HG02943 (cell line): ENCODE data around the gene ZNF554.
"Not testable (repeated sequence)": the region's sequence is repeated elsewhere in the genome, so short reads cannot be mapped to it uniquely, and the experiment has no call there.

Experiments
- ATAC-seq: cut with Tn5 transposase; IDR thresholded peaks from one replicate; pipeline ENCODE4 v1.9.1; 2021; ENCODE audit warnings: mild to moderate bottlenecking, low read depth, moderate library complexity; ENCODE audit not compliant: unreplicated experiment

ZNF554 gene

GRCh38 chr19:2806736-2807378 is 12.8 kb upstream of the ZNF554 start:
- ATAC-seq, result no peak

GRCh38 chr19:2807379-2808128 is 12.1 kb upstream of the ZNF554 start:
- no peak for ATAC-seq

GRCh38 chr19:2808129-2808941 is 11.3 kb upstream of the ZNF554 start:
- no peak for ATAC-seq

DNA sequence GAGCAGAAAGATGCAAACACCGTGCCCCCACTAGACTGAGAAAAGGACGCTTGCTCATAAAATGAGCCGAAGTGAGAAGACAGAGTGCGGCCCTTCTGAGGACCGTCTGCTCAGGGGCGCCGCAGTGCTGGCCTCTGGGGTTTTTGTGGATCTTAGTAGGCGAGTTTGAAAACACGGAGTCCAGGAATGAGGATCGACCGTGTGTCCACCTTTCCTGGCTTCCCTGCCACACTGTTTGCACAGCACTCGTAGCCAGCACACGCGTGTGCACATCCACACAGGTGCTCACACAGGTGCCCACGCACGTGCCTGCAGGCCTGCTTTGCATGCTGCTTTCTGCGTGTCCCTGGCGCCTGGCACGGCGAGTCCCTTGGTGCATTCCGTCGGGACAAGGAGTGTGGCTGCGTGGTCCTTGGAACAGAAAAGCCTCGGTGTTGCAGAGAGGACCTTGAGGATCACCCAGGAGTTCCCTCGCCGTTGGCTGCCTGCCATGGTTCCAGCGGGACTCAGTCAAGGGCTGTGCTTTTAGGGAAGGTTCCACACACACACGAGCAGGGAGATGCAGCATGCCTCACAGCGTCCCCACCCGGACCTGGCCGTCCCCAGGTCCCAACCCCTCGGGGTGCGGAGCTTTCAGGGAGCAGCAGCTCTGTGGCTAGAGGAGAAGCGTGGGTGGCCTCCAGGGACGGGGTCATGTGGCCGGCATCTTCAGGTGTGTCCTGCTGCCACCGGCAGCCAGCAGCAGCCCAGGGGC is 10.1 kb upstream of the ZNF554 start:
- no peak for ATAC-seq

GRCh38 chr19:2810141-2811091 is 9.3 kb upstream of the ZNF554 start:
- no peak for ATAC-seq

DNA sequence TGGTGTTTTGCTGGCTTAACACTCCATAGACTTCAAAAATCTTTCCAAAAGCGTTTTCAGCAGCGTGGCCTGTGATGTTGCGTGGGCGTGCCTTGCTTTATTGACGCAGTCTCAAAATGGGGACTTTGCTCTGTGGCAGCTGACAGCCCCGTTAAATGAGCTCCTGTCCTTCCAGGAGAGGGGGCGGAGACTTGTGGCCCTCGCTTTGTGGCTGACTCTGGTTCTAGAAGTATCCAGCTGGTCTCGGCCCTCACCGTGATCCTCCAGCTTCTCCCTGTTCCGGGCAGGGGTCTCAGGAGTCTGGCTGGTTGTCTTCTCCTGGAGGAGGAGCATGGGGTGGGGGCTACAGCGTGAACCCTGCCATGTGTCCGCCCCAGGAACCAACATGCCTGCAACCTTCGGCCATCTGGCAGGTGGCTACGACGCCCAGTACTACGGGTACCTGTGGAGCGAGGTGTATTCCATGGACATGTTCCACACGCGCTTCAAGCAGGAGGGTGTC is 8.4 kb upstream of the ZNF554 start:
- no peak for ATAC-seq

DNA sequence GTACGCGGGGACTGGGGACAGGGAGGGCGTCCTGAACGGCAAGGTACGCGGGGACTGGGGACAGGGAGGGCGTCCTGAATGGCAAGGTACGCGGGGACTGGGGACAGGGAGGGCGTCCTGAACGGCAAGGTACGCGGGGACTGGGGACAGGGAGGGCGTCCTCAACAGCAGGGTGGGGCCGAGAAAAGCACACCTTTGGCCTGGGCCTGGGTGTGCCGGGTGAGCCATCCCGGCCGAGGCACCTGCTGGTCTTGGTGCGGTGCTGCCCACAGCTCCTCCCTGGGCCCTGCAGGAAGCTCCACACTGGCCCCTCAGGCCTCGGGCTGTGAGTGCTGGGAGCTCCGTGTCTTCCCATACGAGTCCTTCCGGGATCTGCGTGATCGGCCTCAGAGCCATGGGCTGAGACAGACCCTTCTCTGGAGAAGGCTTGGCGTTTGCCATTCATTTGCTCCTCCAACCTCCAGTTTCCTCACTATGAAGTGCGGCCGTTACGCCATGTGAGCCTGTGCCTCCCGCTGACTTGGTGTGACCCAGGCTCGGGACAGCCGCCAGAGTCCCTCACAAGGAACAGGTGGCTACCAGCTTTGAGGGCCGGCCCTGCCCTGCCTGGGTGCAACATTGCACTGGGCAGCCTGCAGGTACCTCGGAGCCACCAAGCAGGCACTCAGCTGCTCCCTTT is 7.8 kb upstream of the ZNF554 start:
- ATAC-seq, result no peak

DNA sequence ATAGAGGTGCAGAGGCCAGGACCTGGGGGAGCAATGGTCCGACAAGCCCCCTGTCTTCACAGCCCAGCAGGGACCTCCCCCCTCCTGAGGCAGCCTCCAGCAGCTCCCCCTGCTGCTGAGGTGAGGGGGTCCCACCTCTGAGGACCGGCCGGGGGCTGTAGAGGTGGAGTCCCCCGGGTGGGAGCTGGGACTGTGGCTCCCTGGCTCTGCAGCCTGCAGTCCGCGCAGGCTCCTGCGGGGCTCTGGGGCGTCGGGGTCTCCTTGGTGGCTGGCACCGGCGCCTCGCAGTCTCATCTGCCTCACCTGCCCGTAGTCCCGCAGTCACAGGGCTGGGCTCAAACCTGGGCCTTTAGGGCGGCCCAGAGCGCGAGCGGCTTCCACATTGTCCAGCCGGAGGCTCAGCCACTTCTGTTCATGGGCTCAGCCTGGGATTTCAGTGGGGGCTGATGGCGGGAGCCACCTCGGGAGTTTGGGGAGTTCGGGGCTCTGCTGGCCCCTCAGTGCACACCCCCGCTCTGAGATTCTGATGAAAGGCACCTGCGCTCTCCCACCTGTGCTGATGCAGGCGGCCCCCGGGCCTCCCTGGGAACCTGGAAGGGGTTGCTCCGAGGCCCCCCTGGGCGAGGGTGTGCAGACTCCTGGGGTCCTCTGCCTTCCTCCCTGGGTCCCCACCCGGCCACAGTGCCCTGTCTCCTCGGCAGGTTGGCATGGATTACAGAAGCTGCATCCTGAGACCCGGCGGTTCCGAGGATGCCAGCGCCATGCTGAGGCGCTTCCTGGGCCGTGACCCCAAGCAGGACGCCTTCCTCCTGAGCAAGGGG is 7.0 kb upstream of the ZNF554 start:
- no peak for ATAC-seq

DNA sequence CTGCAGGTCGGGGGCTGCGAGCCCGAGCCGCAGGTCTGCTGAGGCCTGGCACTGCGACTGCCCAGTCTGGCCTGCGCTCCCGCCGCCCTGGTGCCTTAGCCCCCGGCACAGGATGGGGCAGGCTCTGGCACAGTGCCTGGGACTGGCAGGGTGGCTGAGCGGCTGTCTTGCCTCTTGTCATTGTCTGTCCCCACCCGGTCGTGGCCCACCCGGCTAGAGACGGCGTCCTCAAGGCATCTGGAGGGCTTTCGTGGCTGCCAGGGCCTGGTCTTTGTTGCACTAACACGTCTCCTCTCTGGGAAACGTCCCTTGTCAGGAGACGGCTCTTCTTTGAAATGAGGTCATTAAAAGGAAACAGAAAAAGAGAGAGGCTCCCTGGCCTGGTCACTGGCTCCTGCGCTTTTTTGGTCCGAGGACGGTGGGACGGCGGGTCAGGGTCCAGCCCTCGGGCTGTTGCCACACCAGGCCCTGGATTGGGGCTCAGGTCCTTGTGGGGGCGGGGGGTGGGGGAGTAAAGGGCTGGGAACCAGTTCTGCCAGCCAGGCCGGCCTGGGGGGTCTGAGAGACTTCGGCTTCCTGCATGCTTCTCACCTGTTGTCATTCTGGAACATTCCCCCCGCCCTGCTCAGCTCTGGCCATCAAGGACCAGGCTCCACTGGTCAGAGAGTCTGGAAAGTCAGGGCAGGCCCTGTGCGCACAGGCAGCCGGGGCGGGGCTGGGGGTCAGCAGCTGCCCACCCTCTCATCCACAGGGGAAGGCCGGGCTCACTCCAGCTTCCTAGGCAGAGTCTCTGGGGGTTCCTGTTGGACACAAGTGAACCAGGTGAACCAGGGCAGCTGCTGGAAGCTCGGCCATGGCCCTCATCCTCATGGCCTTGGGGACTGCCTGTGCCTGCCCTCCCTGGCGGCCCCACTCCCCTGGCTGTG is 6.2 kb upstream of the ZNF554 start:
- ATAC-seq, result no peak

DNA sequence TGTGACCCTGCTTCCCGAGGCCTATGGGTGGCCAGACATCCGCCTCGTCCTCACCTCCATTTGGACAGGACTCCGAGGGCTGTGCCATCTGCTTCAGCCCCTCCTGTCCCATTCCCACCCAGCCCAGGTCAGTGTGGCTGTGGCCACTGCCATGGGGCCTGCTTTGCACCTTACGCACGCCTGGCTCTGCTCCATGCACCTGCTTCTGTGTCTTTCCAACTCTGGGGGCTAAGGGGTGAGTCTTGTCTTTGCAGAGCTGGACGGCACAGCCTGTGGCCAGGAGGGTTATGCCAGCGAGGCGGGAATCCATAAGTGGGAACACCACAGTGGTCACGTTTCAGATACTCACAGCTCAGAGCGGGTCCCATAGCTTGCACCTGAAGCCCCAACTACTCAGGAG is 5.2 kb upstream of the ZNF554 start:
- ATAC-seq, result no peak

DNA sequence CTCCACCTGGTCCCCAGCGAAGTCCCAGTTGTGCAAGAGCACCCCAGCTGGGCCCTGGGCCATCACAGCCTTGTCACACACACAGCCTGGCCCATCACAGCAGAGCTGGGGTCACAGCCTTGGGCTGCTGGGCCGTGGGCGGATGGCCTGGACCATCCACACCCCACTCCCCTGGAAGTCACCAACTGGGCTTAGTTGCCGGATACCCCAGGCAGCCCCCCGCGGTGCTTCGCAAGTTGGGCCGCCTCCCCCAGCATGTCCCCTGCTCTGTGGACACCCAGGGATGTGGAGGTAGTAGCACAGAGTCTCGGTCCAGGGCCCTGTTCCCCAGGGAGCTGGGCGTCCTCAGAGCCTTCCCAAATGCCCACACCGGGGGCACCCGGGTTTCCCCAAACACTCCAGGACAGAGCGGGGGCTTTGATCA is 4.5 kb upstream of the ZNF554 start:
- no peak for ATAC-seq

DNA sequence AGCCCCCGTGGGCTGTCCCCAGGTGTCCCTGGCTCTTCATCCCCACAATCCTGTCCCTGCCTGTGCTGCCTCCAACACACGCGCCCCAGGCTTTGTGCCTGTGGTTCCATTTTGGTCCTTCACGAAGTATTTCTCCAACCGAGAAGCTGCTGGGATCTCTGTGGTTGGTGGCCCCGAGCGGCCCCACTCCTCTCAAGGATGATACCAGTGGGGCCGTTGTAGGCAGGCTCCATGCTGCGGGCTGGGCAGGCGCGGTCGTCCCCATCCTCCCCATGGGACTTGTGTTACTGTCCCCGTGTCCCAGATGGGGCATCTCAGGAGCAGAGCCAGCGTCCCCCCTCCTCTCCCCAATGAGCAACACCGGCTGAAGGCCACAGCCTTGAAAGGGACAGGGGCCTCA is 3.7 kb upstream of the ZNF554 start:
- ATAC-seq, result no peak

DNA sequence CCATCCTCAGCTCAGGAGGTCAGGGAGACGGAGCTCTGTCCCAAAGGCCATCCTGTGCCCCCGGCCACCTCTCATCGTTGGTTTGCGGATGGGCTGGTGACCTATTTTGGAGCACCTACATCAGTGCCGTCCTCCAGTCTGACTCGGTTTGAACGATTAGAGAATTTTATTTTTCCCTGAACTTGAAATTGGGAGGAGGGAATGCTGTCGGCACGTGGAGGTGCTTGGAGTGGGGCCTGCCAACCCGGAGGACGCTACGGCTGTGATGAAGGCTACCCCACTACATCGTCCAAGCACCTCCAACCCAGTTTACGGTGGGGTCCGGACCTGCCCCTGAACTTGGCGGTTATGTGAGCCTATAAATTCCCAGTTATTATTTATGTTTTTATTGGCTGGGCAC is 3.0 kb upstream of the ZNF554 start:
- ATAC-seq, result no peak

DNA sequence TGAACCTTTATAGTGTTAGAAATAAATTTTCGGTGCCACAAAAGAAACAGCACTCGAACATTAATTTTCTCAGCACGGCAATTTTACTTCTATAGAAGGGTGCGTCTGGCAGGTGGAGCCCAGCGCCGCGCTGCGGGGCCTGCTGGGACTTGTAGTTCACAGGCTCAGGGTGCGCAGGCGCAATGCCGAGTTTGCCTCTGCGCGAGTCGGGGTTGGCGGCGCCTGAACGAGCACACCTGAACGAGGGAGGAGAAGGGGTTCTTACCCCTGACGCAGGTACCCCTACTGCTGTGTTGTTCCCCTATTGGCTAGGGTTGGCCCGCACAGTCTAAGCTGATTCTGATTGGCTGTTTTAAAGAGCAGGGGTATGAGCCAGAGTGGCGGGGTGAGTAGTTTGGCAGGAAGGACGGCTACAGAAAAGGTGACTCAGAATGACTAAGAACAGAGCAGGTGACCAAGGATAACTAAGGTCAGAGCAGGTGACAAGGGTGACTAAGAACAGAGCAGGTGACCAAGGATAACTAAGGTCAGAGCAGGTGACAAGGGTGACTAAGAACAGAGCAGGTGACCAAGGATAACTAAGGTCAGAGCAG is 2.3 kb upstream of the ZNF554 start:
- not testable (repeated sequence) for ATAC-seq

DNA sequence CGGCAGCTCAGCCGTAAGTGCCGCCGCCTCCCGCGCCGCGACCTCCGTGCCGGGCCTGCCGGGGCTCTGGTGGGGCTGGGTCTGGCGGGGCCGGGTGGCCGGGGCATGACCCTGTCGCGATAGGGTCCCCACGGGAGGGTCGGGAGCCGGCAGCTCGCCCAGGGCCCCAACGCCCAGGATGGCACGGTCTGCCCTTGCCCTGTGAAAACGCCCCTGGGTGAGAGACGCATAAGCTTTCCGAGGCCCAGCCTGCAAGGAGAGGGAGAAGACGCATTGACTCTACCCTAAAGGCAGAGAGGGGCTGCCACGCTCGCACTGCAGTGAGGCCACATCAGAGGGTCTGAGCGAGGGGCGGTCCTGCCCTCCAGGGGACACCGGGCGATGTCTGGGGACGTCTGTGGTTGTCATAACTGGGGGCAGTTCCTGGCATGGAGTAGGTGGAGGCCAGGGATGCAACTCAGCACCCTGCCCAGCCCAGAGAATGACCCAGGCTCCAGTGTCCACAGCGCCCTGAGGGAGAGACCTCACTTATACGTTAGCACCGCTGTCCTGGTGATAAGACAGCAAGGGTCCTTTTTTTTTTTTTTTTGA is 539 bp downstream of the ZNF554 start:
- ATAC-seq, result peak; percentile 40

GRCh38 chr19:2822846-2823245 is 3.2 kb downstream of the ZNF554 start:
- no peak for ATAC-seq
